Globus pallidus (tissue), 1 donor: ENCODE measurements around the gene DDHD1.

ENCODE experiments used
- DNase-seq: peaks from one replicate; pipeline ENCODE4 v3.0.0-alpha.2; 2015; ENCODE audit warnings: low spot score

Gene DDHD1

DNA sequence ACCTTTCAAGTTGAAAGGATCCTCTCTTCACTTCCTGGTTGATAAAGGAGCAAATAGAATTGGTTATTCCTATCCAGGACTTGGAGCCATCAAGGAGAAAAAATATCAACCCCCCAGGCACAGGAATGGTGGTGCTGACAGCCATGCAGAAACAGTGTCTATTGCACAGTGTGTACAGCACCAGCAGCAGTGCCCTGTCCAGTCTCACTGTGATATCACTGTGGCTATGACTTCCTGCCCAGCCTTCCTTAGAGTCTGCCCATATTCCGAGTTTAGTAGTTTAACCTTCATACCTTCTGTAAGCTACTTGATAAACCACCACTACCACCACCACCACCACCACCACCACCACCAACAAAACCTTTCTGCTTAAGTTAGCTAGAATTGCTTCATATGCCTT lies 157.1 kb downstream of the DDHD1 start:
- no peak for DNase-seq

DNA sequence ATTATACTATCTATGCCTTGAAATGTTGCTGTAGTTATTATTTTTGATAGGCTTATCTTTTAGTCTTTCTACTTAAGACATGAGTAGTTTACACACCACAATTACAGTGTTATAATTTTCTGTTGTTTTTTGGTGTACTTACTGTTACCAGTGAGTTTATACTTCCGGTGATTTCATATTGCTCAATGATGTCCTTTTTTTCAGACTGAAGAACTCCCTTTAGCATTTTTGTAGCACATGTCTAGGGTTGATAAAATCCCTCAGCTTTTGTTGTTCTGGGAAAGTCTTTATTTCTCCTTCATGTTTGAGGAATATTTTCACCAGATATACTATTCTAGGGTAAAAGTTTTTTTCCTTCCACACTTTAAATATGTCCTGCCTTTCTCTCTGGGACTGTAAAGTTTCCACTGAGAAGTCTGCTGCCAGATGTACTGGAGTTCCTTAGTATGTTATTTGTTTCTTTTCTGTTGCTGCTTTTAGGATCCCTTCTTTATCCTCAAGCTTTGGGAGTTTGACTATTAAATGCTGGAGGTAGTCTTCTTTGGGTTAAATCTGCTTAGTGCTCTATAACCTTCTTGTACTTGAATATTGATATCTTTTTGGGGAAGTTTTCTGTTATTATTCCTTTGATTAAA lies 160.8 kb downstream of the DDHD1 start:
- no peak for DNase-seq

- DNase-seq, result no peak
Measured at GRCh38 chr14:52988139-52988538, 165.0 kb downstream of the DDHD1 start.

- no peak for DNase-seq
Measured at GRCh38 chr14:52987514-52987913, 165.6 kb downstream of the DDHD1 start.

GRCh38 chr14:52987042-52987441 lies 166.1 kb downstream of the DDHD1 start:
- no peak for DNase-seq
